Measurements from ENCODE around the gene PRICKLE2. TPM values are rescaled to one million over a fixed set of nuclear protein-coding genes. Genes with fewer than 3 reads are reported as not detected.

PRICKLE2 gene
- polyA plus RNA-seq, 1 experiment = 14.2 TPM

DNA sequence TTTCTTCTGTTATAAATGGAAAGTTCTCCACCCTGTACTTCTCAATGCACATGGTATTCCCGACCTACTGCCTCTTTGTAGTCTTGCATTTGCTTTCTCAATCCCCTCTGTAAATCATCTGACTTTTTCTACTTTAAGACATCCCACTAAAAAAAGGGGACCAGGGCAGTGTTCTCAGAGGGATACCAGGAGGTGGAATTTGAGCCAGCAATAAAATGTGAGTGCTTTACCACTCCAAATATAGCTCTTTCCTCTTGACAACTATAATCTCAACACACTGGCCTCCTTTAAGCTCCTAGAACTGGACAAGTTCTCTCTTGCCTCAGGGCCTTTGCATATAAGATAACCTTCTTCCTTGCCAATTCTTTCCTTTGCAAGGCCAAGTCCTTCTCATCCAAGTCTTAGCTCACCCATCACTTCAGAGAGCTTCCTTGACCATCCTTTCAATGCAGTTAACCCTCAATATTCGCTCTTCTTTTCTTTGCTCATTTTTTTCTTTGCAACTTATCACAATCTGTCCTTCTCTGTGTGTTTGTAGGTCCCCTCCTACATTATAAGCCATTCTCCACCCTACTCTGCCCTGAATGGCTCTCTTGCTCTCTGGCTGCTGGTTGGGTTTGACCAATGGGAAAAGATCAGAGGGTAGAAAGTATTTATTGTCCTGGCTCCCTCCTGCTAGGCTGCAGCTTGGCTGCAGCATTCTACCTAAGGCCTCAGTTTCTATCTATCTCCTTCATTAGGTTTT is 93.4 kb downstream of the PRICKLE2 start:
- DNase-seq (ENCODE audit: low read depth, low spot score) = no peak
- no peaks in the 10 kb centered on the region for H3K9me3 ChIP-seq (ENCODE audit: control insufficient read depth, insufficient read depth, low read length)
- TF ChIP-seq, protein P1, sequence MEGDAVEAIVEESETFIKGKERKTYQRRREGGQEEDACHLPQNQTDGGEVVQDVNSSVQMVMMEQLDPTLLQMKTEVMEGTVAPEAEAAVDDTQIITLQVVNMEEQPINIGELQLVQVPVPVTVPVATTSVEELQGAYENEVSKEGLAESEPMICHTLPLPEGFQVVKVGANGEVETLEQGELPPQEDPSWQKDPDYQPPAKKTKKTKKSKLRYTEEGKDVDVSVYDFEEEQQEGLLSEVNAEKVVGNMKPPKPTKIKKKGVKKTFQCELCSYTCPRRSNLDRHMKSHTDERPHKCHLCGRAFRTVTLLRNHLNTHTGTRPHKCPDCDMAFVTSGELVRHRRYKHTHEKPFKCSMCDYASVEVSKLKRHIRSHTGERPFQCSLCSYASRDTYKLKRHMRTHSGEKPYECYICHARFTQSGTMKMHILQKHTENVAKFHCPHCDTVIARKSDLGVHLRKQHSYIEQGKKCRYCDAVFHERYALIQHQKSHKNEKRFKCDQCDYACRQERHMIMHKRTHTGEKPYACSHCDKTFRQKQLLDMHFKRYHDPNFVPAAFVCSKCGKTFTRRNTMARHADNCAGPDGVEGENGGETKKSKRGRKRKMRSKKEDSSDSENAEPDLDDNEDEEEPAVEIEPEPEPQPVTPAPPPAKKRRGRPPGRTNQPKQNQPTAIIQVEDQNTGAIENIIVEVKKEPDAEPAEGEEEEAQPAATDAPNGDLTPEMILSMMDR (IDR thresholded peaks at IDR 0.05; ENCODE audit: low read depth, low read length) = no peak
- CTCF ChIA-PET = interaction anchor here (1.4 kb wide), 1 partner anchor 101 kb away, joined by 5 read pairs; no protein-coding TSS in a partner anchor
- H3K27me3 ChIP-seq (ENCODE audit: control insufficient read depth, insufficient read depth, low read length) = no peaks in the 10 kb centered on the region
- POLR2A ChIA-PET = no interaction called here
- H3K27ac ChIP-seq (ENCODE audit: low read depth, low read length) = no peak overlapping the region
- H3K4me3 ChIP-seq (ENCODE audit: low read depth, low read length) = no peak overlapping the region

DNA sequence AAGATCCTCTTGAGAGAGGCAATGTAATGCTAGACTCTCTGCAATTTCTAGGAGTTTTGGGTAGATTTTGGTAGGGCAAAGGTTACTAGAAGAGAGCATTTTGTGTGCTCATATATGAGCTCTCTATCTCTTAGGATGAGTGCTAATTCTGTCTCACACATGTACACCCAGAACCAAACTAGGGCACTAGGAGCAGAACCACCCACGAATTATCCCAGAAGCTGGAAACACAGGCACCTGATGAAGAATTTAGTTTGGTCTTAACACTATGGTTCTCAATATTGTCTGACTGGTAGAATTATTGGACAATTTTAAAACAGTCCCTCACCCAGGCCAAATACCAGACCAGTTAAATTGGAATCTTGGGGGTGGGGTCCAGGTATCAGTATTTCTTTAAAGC is 94.8 kb downstream of the PRICKLE2 start:
- Histone ChIP-seq H3K9me3 (ENCODE audit: control insufficient read depth, insufficient read depth, low read length) (no peaks in the 10 kb centered on the region), H3K27me3 (ENCODE audit: control insufficient read depth, insufficient read depth, low read length) (no peaks in the 10 kb centered on the region), H3K27ac (ENCODE audit: low read depth, low read length) (no peak overlapping the region), H3K4me3 (ENCODE audit: low read depth, low read length) (no peak overlapping the region)
- ChIA-PET CTCF (interaction anchor here (1.0 kb wide), 1 partner anchor 100 kb away, joined by 7 read pairs; no protein-coding TSS in a partner anchor), POLR2A (no interaction called here)
- DNase-seq (ENCODE audit: low read depth, low spot score) = no peak
- TF ChIP-seq, protein P1 (IDR thresholded peaks at IDR 0.05; ENCODE audit: low read depth, low read length) = no peak

DNA sequence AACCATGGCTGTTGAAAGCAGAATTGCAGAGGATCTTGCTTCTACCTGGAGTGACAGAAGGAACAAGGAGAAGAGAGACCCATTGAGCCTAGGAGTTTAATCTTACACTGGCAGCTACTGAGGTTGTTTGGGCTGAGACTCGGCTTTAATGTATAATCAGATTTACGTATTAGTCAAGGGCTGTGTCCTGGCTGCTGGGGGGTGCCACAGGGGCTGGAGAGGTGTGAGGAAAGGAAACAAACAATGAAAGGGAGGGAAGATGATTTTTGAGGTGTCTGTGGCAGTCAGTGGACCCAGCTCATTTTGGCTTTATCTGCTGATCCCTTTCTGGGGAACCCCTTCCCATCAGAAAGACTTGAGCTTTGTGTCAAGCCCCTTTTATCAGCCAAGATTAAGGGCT is 95.7 kb downstream of the PRICKLE2 start:
- ChIA-PET POLR2A (no interaction called here), CTCF (no interaction called here)
- Histone ChIP-seq H3K27ac (ENCODE audit: low read depth, low read length) (no peak overlapping the region), H3K27me3 (ENCODE audit: control insufficient read depth, insufficient read depth, low read length) (no peaks in the 10 kb centered on the region), H3K4me3 (ENCODE audit: low read depth, low read length) (no peak overlapping the region), H3K9me3 (ENCODE audit: control insufficient read depth, insufficient read depth, low read length) (no peaks in the 10 kb centered on the region)
- DNase-seq (ENCODE audit: low read depth, low spot score) = no peak
- TF ChIP-seq, protein P1 (IDR thresholded peaks at IDR 0.05; ENCODE audit: low read depth, low read length) = no peak

DNA sequence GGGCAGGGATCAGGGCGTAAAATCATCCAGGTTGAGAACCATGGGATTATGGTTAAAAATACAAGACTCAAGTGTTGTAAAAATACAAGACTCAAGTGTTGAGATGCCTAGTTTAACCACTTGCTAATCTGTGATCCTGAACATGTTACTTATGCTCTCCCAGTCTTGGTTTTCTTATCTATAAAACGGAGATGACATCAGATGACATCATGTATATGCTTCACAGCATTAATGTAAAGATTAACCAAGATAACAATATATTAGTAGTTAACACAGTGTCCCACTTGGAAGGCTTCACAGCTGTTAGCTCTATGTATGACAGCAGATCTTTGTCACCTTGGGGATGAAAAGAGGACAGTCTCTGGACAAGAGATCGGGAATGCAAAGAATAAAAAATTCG is 96.2 kb downstream of the PRICKLE2 start:
- DNase-seq (ENCODE audit: low read depth, low spot score) = no peak
- Histone ChIP-seq H3K27me3 (ENCODE audit: control insufficient read depth, insufficient read depth, low read length) (no peaks in the 10 kb centered on the region), H3K4me3 (ENCODE audit: low read depth, low read length) (no peak overlapping the region), H3K9me3 (ENCODE audit: control insufficient read depth, insufficient read depth, low read length) (no peaks in the 10 kb centered on the region), H3K27ac (ENCODE audit: low read depth, low read length) (no peak overlapping the region)
- TF ChIP-seq, protein P1 (IDR thresholded peaks at IDR 0.05; ENCODE audit: low read depth, low read length) = no peak
- POLR2A ChIA-PET = no interaction called here
- CTCF ChIA-PET = no interaction called here

DNA sequence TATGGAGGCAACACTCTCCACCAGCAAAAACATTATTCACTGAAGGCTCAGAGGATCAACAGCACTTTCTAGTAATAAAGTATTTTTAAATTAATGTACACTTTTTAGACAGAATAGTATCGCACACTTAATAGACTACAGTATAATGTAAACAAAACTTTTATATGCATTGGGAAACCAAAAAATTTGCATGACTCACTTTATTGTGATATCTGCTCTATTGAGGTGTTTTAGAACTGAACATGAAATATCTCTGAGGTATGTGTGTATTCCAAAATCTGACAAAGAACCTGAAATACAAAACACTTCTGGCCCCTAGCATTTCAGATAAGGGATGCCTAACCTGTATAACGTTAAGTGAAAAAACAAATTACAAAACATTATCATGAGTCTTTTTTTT is 99.7 kb downstream of the PRICKLE2 start:
- DNase-seq (ENCODE audit: low read depth, low spot score) = no peak
- Histone ChIP-seq H3K9me3 (ENCODE audit: control insufficient read depth, insufficient read depth, low read length) (no peaks in the 10 kb centered on the region), H3K27ac (ENCODE audit: low read depth, low read length) (no peak overlapping the region), H3K27me3 (ENCODE audit: control insufficient read depth, insufficient read depth, low read length) (no peaks in the 10 kb centered on the region), H3K4me3 (ENCODE audit: low read depth, low read length) (no peak overlapping the region)
- ChIA-PET CTCF (interaction anchor here (1.0 kb wide), 1 partner anchor 95 kb away, joined by 5 read pairs; no protein-coding TSS in a partner anchor), POLR2A (no interaction called here)
- TF ChIP-seq, protein P1 (IDR thresholded peaks at IDR 0.05; ENCODE audit: low read depth, low read length) = no peak

All from AG04450 (cell line).